Activated naive CD4-positive, alpha-beta T cell treated with anti-CD3 and anti-CD28 coated beads, Interleukin-2, amount 50 U/mL, for 16 hours (primary cell): Measurements from ENCODE around the gene MBP.

Experiments
- DNase-seq: peaks from one replicate; pipeline ENCODE4 v3.0.0-alpha.2; 2020

Gene MBP

DNA sequence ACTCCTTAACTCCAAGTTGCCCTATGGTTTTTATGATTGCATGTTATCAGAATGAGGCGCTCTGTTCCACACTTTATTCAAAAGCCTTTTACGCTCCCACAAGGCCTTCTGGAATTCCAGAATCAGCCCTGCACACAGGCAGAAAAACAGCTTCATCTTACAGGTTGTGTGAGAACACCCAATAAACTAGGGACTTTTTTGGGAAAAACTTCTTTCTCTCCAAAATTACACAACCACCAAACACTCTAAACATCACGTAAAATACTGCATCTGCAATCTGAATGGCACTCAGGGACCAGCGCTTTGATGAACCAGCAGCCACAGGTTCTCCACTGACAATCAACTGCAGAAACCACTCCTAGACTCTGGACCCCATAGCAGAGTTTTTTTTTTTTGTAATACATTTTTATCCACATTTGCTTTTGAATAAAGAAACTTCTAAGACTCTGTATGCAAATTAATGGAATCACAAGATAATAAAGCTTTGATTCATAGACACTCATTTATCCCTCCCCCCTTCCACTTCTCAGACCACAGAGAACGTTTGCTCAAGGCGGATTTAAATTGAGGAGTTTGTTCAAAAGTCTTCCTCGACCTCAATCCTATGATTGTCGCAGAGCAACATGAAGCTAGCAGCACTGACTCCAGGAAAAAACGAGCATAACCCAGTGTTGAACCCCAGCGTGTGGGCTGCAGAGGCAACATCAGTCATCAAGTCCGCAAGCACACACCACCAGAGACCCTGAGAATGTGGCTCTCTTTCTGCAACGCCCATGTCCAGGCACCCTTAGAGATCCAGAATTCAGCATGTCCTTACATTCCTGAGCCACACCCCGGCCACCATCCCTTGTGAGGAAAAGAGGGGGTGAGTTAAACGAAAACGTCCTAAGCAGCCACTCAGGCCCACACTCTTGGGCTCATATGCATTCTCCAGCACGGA lies 116.5 kb downstream of the MBP start:
- DNase-seq, result no peak

DNA sequence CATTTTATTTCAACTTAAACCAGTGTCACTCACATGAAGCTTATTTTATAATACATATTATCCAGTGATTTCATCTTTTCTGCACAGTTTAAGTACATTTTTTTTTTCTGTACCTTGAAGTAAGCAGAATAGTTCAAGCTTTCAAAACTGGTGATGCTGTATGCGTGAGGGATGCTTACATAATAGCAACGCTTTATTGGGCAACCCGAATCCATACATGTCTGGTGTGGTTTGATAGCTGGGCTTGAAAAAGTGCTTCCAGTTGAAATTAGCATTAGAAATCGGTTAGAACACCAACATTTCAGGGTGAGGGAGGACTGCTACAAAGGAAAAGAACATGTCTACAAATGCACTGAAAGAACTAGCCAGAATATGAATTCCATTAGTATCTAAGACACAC lies 117.4 kb downstream of the MBP start:
- no peak for DNase-seq

DNA sequence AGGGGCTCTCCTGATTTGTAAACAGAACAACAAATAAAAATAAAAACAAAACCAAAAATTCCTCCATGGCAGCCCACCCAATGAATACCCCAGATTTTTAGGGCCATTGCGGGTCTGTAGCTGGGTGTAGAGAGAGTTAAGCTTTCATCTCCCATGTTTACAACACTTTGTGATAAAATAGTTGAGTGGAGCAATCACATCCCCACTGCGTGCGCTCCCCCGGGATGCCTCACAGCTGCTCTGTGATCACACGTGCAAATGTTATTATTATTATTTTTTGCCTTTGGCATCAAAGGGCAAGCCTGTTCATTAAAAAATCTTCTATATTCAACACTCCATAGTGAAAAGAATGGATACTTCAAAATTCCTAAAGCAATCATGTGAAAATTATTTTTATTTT lies 118.0 kb downstream of the MBP start:
- DNase-seq, result no peak

- no peak for DNase-seq
Observed at GRCh38 chr18:77013811-77014521, 118.6 kb downstream of the MBP start.

- DNase-seq, result no peak
Observed at GRCh38 chr18:77012806-77013541, 119.6 kb downstream of the MBP start.

DNA sequence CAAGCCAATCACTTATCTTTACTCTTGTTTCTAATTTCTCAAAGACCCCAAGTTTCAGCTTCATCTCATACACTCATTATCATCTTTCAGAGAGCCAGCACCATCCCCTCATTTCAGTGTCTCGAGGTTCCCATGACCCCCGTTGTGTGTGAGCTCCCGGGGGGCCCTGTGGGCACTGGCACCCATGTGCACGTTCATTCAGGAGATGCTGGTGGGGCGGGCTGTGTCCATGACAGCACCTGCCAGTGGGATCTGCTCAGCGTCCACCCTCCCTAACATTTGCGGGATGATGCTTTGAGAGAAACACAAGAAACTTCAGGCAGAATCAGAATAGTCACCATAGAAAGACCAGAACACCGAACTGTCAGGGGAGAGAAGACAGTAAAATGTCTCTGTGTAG lies 120.5 kb downstream of the MBP start:
- no peak for DNase-seq

GRCh38 chr18:77009675-77010074 lies 122.9 kb downstream of the MBP start:
- no peak for DNase-seq

GRCh38 chr18:77008576-77009315 lies 123.8 kb downstream of the MBP start:
- no peak for DNase-seq

- no peak for DNase-seq
Observed at GRCh38 chr18:77008006-77008405, 124.6 kb downstream of the MBP start.

GRCh38 chr18:77007251-77007650 lies 125.3 kb downstream of the MBP start:
- DNase-seq, result no peak

- no peak for DNase-seq
Observed at GRCh38 chr18:77006305-77007175, 126.0 kb downstream of the MBP start.

DNA sequence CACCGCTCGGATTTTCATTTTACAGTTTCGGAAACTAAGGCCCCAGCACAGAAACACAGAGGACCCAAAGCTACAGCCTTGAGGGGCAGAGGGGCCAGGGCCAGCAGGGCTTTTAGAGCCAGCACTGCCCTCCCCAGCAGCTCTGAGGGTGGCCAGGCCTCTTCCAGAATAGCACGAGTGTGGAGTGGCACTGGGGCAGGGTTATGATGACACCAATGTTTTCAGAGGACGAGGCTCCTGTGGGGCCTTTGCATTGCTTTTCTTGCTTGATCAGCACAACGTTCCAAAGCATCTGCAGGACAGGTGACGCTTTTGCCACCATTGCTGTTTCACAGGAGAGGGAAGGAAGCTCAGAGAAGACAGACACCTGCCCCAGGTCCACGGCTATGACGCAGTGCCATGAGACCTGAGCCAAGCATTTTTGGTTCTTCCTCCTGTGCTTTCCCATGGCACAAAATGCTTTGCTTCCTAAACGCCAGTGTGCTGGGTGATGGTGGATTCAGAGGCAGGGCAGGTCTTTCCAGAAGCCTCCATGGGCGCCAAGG lies 126.9 kb downstream of the MBP start:
- no peak for DNase-seq

DNA sequence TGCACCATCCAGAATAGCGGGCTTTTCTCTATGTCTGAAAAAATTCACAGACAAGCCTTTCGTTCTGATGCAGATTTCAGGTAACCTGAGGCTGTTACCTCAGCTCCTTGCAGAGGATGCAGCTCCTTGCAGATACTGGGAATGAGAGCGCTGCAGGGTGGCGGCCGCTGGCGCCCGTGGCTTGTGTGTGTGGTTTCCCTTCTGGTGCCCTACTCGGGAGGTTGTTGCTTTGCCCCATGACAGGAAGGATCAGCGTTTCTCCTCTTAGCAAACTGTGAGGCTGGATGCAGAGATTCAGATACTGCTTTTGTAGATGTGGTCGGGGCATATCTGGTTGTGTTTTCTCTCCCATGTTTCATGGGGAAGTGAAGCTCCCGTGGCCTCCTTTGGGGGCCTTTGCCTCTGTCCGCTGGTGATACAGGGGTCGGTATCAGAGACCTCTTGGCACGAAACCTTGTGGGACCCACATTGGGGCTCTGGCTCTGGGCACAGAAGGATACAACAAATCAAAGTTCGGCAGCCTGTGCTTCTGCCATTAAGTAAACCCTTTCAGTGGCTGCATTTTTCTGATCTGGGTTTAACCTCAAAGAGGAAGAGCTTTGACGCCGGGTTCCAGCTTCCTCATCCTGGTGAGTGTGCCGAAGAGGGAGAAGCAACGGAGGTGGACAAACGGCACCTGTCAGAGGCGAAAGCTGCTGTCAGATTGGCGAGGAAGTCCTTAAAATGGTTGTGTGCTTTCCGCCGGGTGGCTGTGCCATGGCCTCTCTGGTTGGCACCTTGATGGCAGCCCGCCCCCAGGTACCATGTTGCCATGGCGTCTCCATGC lies 127.8 kb downstream of the MBP start:
- DNase-seq, result no peak

- no peak for DNase-seq
Observed at GRCh38 chr18:77003316-77003715, 129.3 kb downstream of the MBP start.

GRCh38 chr18:77002496-77002895 lies 130.1 kb downstream of the MBP start:
- DNase-seq, result no peak

DNA sequence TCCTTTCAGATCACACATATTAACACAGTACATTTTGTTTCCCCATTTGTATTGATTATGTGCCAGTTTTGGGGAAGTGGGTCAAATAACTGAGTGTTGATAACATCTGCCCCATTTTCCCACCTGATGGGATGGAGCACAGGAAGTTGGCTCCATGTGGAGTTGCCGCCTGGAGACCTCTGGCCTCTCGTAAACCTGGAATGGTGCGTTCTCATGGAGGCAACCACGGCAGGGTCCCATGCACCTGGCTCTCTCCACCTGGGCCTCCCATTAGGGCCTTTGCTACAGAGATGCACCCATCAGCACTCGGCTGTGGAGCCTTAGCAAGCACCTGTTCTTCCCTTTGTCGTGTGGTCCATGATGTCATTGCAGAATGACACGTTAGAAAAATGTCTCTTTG lies 130.6 kb downstream of the MBP start:
- no peak for DNase-seq

DNA sequence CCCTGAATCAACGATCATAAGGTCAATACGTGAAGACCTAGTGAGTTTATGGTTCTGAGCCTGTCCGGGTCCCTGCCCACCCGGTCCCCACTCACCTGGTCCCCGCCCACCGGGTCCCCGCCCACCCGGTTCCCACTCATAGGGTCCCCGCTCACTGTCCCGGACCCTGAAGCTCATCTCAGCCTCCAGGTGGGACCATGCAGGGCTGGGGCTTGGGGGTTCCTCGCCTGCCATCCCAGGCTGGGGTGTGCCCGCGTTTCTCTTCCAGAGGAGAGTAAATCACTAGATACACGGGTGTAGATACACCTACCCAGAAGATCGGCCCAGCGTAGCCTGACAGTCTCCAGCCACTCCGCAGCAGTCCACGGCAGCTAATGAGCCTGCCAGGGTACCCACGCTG lies 131.5 kb downstream of the MBP start:
- no peak for DNase-seq

DNA sequence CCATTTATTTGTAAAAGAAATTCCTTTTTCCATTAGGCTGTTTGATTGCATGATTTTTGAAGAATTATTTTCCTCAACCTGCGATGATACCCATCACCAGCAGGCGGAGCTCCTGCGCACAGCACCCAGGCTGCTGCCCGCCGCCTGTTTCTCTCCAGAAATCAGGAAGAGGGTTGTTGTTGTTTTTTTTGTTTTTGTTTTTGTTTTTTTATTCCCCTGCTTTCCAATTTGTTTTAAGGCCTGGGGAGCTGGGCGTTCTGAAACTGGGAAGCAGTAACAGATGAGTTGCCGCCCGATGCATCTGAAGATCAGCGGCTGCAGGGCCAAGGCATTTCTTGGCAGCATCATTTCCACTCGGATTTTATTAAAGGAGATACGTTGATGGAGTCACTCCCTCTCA lies 132.1 kb downstream of the MBP start:
- peak; percentile 46 for DNase-seq

- DNase-seq, result no peak
Observed at GRCh38 chr18:76999077-76999476, 133.5 kb downstream of the MBP start.
